ENCODE measurements around the gene ANKS1B.
"Not testable (repeated sequence)": the region's sequence is repeated elsewhere in the genome, so short reads cannot be mapped to it uniquely, and the experiment has no call there.

ANKS1B gene

DNA sequence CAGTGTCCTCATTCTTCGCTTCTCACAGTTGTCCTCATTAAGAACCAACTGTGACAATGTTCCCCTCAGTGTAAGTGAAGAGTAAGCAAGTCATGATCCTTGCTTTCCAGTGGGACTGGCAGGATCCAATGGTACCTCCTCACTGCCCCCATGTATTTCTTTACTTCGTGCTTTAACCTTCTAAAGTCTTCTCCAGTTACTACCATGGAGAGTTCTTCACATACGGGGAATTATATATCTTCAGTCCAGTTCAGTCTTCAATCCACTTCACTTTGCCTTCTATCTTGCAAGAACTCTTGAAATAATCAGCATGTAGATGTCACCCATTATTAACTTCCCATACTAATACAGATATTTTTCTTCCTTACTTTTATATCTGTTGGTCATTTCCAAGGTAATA lies 719.1 kb downstream of the ANKS1B start:
- no peak for DNase-seq (ENCODE audit: low spot score)

DNA sequence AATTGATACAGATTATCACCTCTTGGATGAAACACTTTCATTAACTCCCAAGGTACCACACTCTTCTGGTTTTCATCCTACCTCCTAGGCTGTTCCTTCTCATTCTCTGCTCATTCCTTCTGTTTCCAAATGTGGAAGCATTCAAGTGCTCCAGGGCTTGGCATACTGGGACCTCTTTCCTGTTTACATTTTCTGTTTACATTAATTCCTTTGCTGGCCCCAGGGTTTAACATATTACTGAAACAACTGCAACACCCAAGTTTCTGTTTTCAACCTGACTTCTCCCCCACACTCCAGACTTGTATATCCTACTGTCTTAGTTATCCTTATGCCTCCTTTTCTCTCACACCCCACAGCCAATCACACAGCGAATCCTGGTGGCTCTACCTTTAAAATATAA lies 723.5 kb downstream of the ANKS1B start:
- no peak for DNase-seq (ENCODE audit: low spot score)

GRCh38 chr12:99260456-99260996 lies 724.2 kb downstream of the ANKS1B start:
- DNase-seq (ENCODE audit: low spot score): no peak

DNA sequence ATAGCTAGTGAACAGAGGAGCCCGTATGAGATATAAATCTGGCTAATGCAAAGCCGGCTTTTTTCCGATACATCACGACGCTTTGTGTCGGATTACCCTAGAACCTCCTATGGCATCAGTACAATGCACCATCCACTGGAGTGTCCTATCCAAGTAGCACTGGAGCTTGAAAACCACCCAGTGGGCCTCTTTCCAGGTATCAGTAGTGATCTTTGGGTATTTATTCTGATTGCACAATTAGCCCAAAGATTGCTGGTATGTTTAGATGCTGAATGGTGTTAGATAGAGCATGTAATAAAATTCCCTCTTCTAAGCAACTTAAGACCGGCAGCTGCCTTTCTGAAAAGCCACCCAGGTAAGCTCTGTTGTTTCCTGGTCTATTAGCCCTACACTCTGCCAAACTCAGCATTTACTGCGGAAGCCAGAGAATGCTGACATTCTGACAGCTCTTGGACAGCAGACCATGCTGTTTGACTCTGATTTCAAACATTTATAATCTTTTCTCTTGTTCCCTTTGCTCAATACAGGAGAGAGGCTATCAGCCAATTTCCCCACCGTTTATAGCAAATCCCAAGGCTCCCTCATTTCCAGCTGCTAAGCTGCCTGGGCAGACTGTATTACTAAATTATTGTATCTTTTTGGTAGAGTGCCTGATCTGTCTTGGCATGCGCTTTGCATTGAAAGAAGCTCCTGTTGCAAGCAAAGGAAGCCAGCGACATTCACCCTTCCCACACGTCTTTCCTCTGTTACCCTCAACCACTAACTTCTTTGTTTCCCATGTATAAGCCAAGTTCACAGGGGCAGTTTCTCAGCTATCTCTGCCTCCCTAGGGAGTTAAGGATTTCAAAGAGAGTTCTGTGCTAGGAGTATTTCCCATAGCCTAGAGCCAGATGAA lies 725.4 kb downstream of the ANKS1B start:
- no peak for DNase-seq (ENCODE audit: low spot score)

GRCh38 chr12:99257672-99258071 lies 727.1 kb downstream of the ANKS1B start:
- DNase-seq (ENCODE audit: low spot score): no peak

GRCh38 chr12:99253068-99253467 lies 731.7 kb downstream of the ANKS1B start:
- no peak for DNase-seq (ENCODE audit: low spot score)

GRCh38 chr12:99250091-99250490 lies 734.6 kb downstream of the ANKS1B start:
- no peak for DNase-seq (ENCODE audit: low spot score)

GRCh38 chr12:99249543-99249942 lies 735.2 kb downstream of the ANKS1B start:
- no peak for DNase-seq (ENCODE audit: low spot score)

GRCh38 chr12:99237907-99238538 lies 746.7 kb downstream of the ANKS1B start:
- DNase-seq (ENCODE audit: low spot score): not testable (repeated sequence)

DNA sequence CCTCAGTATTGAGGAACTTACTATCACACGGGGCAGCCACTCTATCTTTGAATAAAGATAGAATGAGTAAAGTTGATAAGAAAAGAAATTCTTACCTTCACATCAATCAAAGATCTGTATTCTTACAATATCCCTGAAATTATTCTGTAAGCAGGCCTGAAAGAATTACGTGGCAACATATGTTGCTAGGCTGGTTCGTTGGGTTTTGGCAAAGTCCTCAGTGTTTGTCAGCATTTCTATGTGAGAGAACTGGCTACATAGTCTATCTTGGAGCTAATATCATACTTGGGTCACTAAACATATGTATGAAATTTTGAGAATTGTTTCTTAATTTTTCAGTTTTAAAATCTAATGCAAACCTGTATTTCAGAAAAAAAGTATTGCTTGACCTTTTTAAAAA lies 749.4 kb downstream of the ANKS1B start:
- no peak for DNase-seq (ENCODE audit: low spot score)

- DNase-seq (ENCODE audit: low spot score): no peak
Measured at GRCh38 chr12:99234702-99235101, 750.0 kb downstream of the ANKS1B start.

- no peak for DNase-seq (ENCODE audit: low spot score)
Measured at GRCh38 chr12:99232324-99232723, 752.4 kb downstream of the ANKS1B start.

DNA sequence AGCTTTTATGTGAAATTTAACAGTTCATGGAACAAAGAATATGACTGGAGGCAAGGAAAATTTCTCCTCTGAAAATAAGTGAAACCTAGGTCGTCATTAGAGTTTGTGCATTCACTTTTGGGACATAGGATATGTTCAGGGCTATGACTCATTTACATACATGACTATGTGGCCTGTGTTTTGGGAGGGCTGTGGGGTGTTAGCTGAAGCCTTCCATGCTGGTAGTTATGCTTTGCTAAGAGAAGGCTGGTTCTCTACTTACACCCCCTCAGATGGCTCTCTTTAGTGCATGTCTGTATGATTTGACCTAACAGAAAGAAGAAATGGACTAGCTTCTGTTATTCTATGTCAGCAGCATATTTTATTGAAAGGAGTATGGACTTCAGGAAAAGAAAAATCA lies 753.7 kb downstream of the ANKS1B start:
- DNase-seq (ENCODE audit: low spot score): no peak

DNA sequence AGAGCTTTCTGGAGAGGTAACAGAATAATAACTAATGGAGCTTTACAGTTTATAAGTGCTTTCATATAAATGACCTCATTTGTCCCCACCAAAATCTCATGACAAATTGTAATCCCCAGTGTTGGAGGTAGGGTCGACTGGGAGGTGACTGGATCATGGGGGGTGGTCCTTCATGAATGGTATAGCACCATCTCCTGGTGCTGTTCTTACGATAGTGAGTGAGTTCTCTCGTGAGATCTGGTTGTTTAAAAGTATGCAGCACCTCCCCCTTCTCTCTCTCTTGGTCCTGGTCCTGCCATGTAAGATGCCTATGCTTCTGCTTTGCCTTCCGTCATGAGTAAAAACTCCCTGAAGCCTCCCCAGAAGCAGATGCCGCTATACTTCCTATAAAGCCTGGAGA lies 760.5 kb downstream of the ANKS1B start:
- DNase-seq (ENCODE audit: low spot score): no peak

GRCh38 chr12:99223579-99223978 lies 761.2 kb downstream of the ANKS1B start:
- no peak for DNase-seq (ENCODE audit: low spot score)

DNA sequence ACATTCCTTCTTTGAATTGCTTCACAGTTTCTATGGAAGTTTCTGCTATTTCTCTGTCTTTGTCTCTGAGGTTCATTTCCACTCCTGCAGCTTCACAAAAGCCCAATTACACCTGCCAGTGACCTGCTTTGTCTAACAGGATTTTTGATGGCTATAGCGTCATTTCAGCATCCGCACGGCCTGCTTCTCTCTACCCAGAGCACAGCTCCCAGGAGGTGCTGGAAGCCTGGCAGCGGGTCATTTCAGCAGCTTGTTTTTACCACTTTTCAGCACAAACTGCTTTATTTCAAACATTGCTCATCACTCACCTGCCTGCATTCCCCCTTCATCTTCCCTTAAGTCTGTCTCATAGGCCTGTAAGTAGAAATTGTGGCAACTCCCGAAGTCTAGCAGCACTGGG lies 771.7 kb downstream of the ANKS1B start:
- DNase-seq (ENCODE audit: low spot score): no peak

GRCh38 chr12:99212275-99212674 lies 772.5 kb downstream of the ANKS1B start:
- no peak for DNase-seq (ENCODE audit: low spot score)

GRCh38 chr12:99205111-99205510 lies 779.6 kb downstream of the ANKS1B start:
- DNase-seq (ENCODE audit: low spot score): no peak

GRCh38 chr12:99201906-99202645 lies 782.7 kb downstream of the ANKS1B start:
- DNase-seq (ENCODE audit: low spot score): no peak

GRCh38 chr12:99200711-99201384 lies 783.9 kb downstream of the ANKS1B start:
- DNase-seq (ENCODE audit: low spot score): no peak

DNA sequence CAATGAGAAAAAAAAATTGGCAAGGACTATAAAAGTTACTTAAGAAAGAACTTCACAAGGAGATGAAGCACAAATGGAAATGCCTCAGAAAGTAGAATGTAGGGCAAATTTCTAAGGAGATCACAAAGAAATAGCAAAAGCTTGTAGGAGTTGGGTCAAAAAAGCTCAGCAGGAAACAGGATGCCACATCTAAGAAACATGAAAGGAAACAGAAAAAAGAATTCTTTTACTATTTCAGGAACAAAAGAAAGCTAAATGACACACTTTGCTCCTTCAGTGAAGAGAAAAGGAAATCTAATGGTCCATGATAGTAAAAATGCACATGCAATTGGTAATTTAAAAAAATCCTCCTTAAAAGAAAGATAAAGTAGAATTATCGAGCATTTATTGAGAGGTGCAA lies 789.3 kb downstream of the ANKS1B start:
- no peak for DNase-seq (ENCODE audit: low spot score)

- no peak for DNase-seq (ENCODE audit: low spot score)
Measured at GRCh38 chr12:99192489-99192888, 792.2 kb downstream of the ANKS1B start.

All from CD4-positive, alpha-beta T cell treated with Interleukin-15 for 4 hours (primary cell).